B cell (primary cell): ENCODE results near the gene CCNF.

Source experiments
- CTCF ChIP-seq: fragments of 200-600 bp; IDR thresholded peaks from one replicate; pipeline ENCODE4 v1.8.0; 2022; ENCODE audit warnings: antibody characterized with exemption, mild to moderate bottlenecking
- EZH2 ChIP-seq: IDR thresholded peaks from 2 replicates; pipeline ENCODE4 v1.6.1; 2012; ENCODE audit warnings: borderline replicate concordance, low read depth, mild to moderate bottlenecking, moderate library complexity, low read length; ENCODE audit not compliant: insufficient read depth, poor library complexity, severe bottlenecking

DNA sequence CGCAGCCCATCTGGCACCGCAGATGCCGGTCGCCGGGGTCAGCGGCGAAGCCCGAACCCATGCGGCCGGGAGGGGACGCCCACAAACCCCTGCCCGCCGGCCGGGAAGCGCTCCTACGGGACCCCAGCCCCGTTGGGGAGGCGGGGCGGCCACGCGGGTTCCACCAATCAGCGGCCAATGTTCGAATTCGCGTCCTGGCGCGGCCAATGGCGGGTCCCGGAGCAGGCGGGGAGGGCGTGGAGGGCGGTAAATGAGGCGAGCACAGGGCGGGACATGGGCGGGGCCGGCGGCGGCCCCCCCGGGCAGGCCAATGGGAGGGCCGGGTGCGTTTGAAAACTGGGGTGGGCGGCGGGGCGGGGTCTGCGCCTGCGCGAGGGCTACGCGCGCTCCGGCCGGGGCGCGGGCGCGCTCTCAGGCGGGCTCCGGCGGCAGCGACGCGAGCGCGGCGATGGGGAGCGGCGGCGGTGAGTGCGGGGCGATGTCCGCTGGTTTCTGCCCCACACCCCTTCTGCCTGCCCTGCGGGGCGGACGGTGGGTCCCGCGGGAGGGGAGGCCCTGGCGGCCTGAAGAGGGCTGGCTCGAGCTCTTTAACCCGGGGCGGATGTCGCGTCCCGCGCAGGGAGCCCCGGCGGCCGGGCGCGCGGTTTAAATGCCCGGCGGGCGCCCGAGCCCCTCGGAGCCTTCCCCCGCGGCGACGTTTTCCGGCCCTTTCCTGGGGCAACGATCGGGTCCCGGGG, at the start of gene CCNF:
- TF ChIP-seq CTCF (no peak), EZH2 (no peak)
